K562 (cell line): ENCODE data around the gene ABHD1. TPM values are rescaled to one million over a fixed set of nuclear protein-coding genes. Genes with fewer than 3 reads are reported as not detected.
A peak's percentile ranks its signal among the peaks of the same experiment; 100 is the strongest.

Experiments used
- ATF1 ChIP-seq, 2 experiments: fragments of 450-650 bp in 1 of 2; IDR thresholded peaks; 2 replicates each; pipeline ENCODE4 v1.6.1; 2016; ENCODE audit warnings: missing compliant biosample characterization in 1 of 2, missing genetic modification characterization in 1 of 2
- BCOR ChIP-seq: fragments of 450-650 bp; IDR thresholded peaks from 2 replicates; pipeline ENCODE4 v1.6.1; 2016
- BRCA1 ChIP-seq, 2 experiments: fragments of 450-650 bp in 1 of 2; sonication (generic) in 1 of 2; formaldehyde crosslinking in 1 of 2; IDR thresholded peaks; 2 replicates each; pipeline versions ENCODE4 v1.5.0 to v1.6.1; 2017 to 2020; ENCODE audit warnings: mild to moderate bottlenecking in 1 of 2, missing genetic modification reagents in 1 of 2
- ELF1 ChIP-seq: fragments of 200-800 bp; sonication (Bioruptor generic); IDR thresholded peaks from 2 replicates; pipeline ENCODE4 v1.6.1; 2016; ENCODE audit warnings: missing genetic modification characterization, missing compliant biosample characterization
- ELK1 ChIP-seq: sonication (generic); formaldehyde crosslinking; IDR thresholded peaks from 2 replicates; pipeline ENCODE4 v1.8.1; 2022; ENCODE audit warnings: missing genetic modification reagents
- GABPB1 ChIP-seq: sonication (generic); formaldehyde crosslinking; IDR thresholded peaks from 2 replicates; pipeline ENCODE4 v1.8.0; 2022; ENCODE audit warnings: mild to moderate bottlenecking, missing genetic modification reagents
- HDAC2 ChIP-seq: fragments of 450-650 bp; IDR thresholded peaks from 2 replicates; pipeline ENCODE4 v1.6.1; 2016; ENCODE audit warnings: mild to moderate bottlenecking
- IRF2 ChIP-seq: sonication (generic); formaldehyde crosslinking; IDR thresholded peaks from 2 replicates; pipeline ENCODE4 v1.8.1; 2022; ENCODE audit warnings: mild to moderate bottlenecking, missing genetic modification reagents
- KDM5B ChIP-seq: fragments of 200-600 bp; sonication (generic); IDR thresholded peaks from 2 replicates; pipeline ENCODE4 v1.6.1; 2012; ENCODE audit warnings: low read depth, mild to moderate bottlenecking, moderate library complexity, low read length, control low read depth, inconsistent platforms; ENCODE audit not compliant: insufficient replicate concordance
- KLF10 ChIP-seq: fragments of 250-450 bp; sonication (Bioruptor Pico); IDR thresholded peaks from 2 replicates; pipeline ENCODE4 v1.6.1; 2021; ENCODE audit warnings: matching md5 sums
- KLF16 ChIP-seq: IDR thresholded peaks from 2 replicates; pipeline ENCODE4 v1.6.1; 2016; ENCODE audit warnings: antibody characterized with exemption
- MYBL2 ChIP-seq, 2 experiments: fragments of 450-650 bp in 1 of 2; sonication (generic) in 1 of 2; formaldehyde crosslinking in 1 of 2; IDR thresholded peaks; 2 replicates each; pipeline versions ENCODE4 v1.6.1 to v1.8.1; 2017 to 2022; ENCODE audit warnings: borderline replicate concordance in 1 of 2, inconsistent platforms in 1 of 2, low read depth in 1 of 2, mild to moderate bottlenecking in 1 of 2, missing genetic modification reagents in 1 of 2, moderate library complexity in 1 of 2
- NFE2 ChIP-seq: IDR thresholded peaks from 2 replicates; pipeline ENCODE4 v1.6.1; 2014; ENCODE audit warnings: antibody characterized with exemption, low read depth
- OTX1 ChIP-seq: fragments of 450-650 bp; formaldehyde crosslinking; IDR thresholded peaks from 2 replicates; pipeline ENCODE4 v1.4.0; 2022; ENCODE audit warnings: mild to moderate bottlenecking
- SMARCC2 ChIP-seq: fragments of 450-650 bp; IDR thresholded peaks from 2 replicates; pipeline ENCODE4 v1.6.1; 2017; ENCODE audit warnings: antibody characterized with exemption, moderate library complexity, mild to moderate bottlenecking, low read depth
- SMC3 ChIP-seq: conservative IDR thresholded peaks from 2 replicates; pipeline ENCODE4 v1.6.1; 2011; ENCODE audit warnings: low read depth, low read length, improper control_type of control experiment; ENCODE audit not compliant: insufficient read depth
- YBX1 ChIP-seq: fragments of 450-650 bp; IDR thresholded peaks from 2 replicates; pipeline ENCODE4 v1.7.1; 2016; ENCODE audit warnings: mild to moderate bottlenecking
- ZBTB33 ChIP-seq: sonication (generic); formaldehyde crosslinking; IDR thresholded peaks from 2 replicates; pipeline ENCODE4 v1.8.1; 2023; ENCODE audit warnings: mild to moderate bottlenecking, missing genetic modification reagents
- ZNF23 ChIP-seq: fragments of 250-450 bp; sonication (Bioruptor Pico); IDR thresholded peaks from 2 replicates; pipeline ENCODE4 v1.4.0; 2020; ENCODE audit warnings: mild to moderate bottlenecking
- ZNF280A ChIP-seq: fragments of 450-650 bp; IDR thresholded peaks from 2 replicates; pipeline ENCODE4 v1.6.1; 2018; ENCODE audit warnings: mild to moderate bottlenecking, low read depth; ENCODE audit not compliant: partially characterized antibody
- ZNF507 ChIP-seq: conservative IDR thresholded peaks from 2 replicates; pipeline ENCODE4 v1.6.1; 2017; ENCODE audit warnings: missing genetic modification characterization, missing compliant biosample characterization
- ZNF655 ChIP-seq: fragments of 250-450 bp; sonication (Bioruptor Pico); IDR thresholded peaks from 2 replicates; pipeline ENCODE4 v1.5.0; 2021
- ZNF766 ChIP-seq: fragments of 200-800 bp; sonication (Bioruptor generic); conservative IDR thresholded peaks from 2 replicates; pipeline ENCODE4 v1.6.1; 2016; ENCODE audit warnings: missing genetic modification characterization, missing compliant biosample characterization
- ZNF780A ChIP-seq: fragments of 250-450 bp; sonication (Bioruptor Pico); IDR thresholded peaks from 2 replicates; pipeline ENCODE4 v1.5.0; 2021; ENCODE audit warnings: mild to moderate bottlenecking
- polyA plus RNA-seq, 8 experiments: library from polyadenylated mRNA; depleted of rRNA in 4 of 8; stranded (reverse) in 5 of 8; unstranded in 3 of 8; fragments of >200 nt; fragmentation: Nextera tagmentation in 2 of 8; fragmentation: Illumina TruSeq in 1 of 8; extraction: Ambion mirVana in 2 of 8; extraction: Trizol in 1 of 8; gene quantifications; 2 replicates each; pipeline versions ENCODE4 v1.2.1 to v1.2.3, GENCODE V29; 2011 to 2014; ENCODE audit warnings: inconsistent platforms in 1 of 8, missing spikeins in 1 of 8
- total RNA-seq, 7 experiments: library from RNA; depleted of rRNA in 6 of 7; stranded (reverse); fragments of >200 nt in 6 of 7; fragmentation: Illumina TruSeq in 2 of 7; extraction: Trizol in 2 of 7; gene quantifications; 2 replicates each; pipeline versions ENCODE4 v1.2.1 to v1.2.3, GENCODE V29; 2011 to 2021; ENCODE audit warnings: low replicate concordance in 1 of 7

The ABHD1 gene
- total and polyA plus RNA-seq, 9 of the 15 experiments (the other 6 are each of a cell fraction or from before 2014, with no cell fraction given), result 0.10 to 0.16 (median 0.11) TPM; not detected in 5

- TF ChIP-seq BRCA1 (IDR thresholded peaks at IDR 0.05) (no peak), BRCA1 (CRISPR knock-in tag; IDR thresholded peaks at IDR 0.05) (no peak), ZNF766 (CRISPR knock-in tag) (peak; percentile 90), NFE2 (no peak), ZNF655 (CRISPR knock-in tag) (no peak), ZNF780A (CRISPR knock-in tag) (no peak), SMARCC2 (0 out of 2 replicates have a peak, but pooled peaks have one; percentile 52), MYBL2 (IDR thresholded peaks at IDR 0.05; ENCODE audit: low read depth) (no peak), MYBL2 (CRISPR knock-in tag; IDR thresholded peaks at IDR 0.05; ENCODE audit: borderline replicate concordance) (no peak), KLF16 (peak; percentile 74), ZNF280A (no peak), KDM5B (no peak), HDAC2 (peak; percentile 84), YBX1 (no peak), ATF1 (CRISPR knock-in tag; IDR thresholded peaks at IDR 0.05) (no peak), ATF1 (tag; IDR thresholded peaks at IDR 0.05) (peak; percentile 58; the same call in 1 of the 2 replicates), BCOR (no peak), IRF2 (CRISPR knock-in tag) (no peak), SMC3 (no peak), ZNF507 (tag) (no peak), ELK1 (CRISPR knock-in tag) (no peak), KLF10 (CRISPR knock-in tag) (no peak), GABPB1 (CRISPR knock-in tag) (no peak), OTX1 (peak; percentile 67; the same call in 1 of the 2 replicates), ELF1 (tag) (no peak), ZBTB33 (CRISPR knock-in tag) (no peak), ZNF23 (CRISPR knock-in tag) (no peak)
Measured at GRCh38 chr2:27092696-27093429, 30.8 kb upstream of the ABHD1 start (continued).
